Stimulated activated CD8-positive, alpha-beta memory T cell treated with anti-CD3 and anti-CD28 coated beads, Interleukin-12 subunit alpha, Interleukin-12 subunit beta, amount 100 ng/mL, for 24 hours (primary cell): Measurements from ENCODE around the gene KLHL40.

Experiments
- DNase-seq: peaks from one replicate; pipeline ENCODE4 v3.0.0-alpha.2; 2020; ENCODE audit errors: extremely low read depth

KLHL40 gene

GRCh38 chr3:42685363-42685881 is at the start of gene KLHL40:
Gene KLHL40 (plus strand): TSS chr3:42685537. CDS start chr3:42685619, 82 bp downstream.
- DNase-seq, result no peak

- no peak for DNase-seq
Measured at GRCh38 chr3:42637001-42637400, 48.3 kb upstream of the KLHL40 start.

GRCh38 chr3:42638339-42638842 is 46.9 kb upstream of the KLHL40 start:
- DNase-seq, result no peak

GRCh38 chr3:42639192-42639591 is 46.1 kb upstream of the KLHL40 start:
- DNase-seq, result no peak

GRCh38 chr3:42640129-42640528 is 45.2 kb upstream of the KLHL40 start:
- DNase-seq, result no peak

GRCh38 chr3:42640771-42641370 is 44.5 kb upstream of the KLHL40 start:
- DNase-seq, result no peak

GRCh38 chr3:42647821-42648459 is 37.4 kb upstream of the KLHL40 start:
- DNase-seq, result no peak

- no peak for DNase-seq
Measured at GRCh38 chr3:42649006-42649405, 36.3 kb upstream of the KLHL40 start.

GRCh38 chr3:42649783-42650182 is 35.6 kb upstream of the KLHL40 start:
- DNase-seq, result no peak

GRCh38 chr3:42651248-42652091 is 33.9 kb upstream of the KLHL40 start:
- no peak for DNase-seq

GRCh38 chr3:42652251-42652610 is 33.1 kb upstream of the KLHL40 start:
- DNase-seq, result no peak

GRCh38 chr3:42652611-42653302 is 32.6 kb upstream of the KLHL40 start:
- DNase-seq, result no peak

- DNase-seq, result no peak
Measured at GRCh38 chr3:42653303-42653559, 32.1 kb upstream of the KLHL40 start.

- no peak for DNase-seq
Measured at GRCh38 chr3:42653560-42654330, 31.6 kb upstream of the KLHL40 start, which contains the start of gene ZBTB47. Gene ZBTB47 (plus strand): TSS chr3:42653697. CDS start chr3:42658356, 4,659 bp downstream.

- no peak for DNase-seq
Measured at GRCh38 chr3:42654331-42655201, 30.8 kb upstream of the KLHL40 start.

- DNase-seq, result no peak
Measured at GRCh38 chr3:42655331-42655888, 29.9 kb upstream of the KLHL40 start.

- DNase-seq, result no peak
Measured at GRCh38 chr3:42655980-42656679, 29.2 kb upstream of the KLHL40 start.

GRCh38 chr3:42656680-42657610 is 28.4 kb upstream of the KLHL40 start:
- DNase-seq, result no peak
